HepG2 (cell line): ENCODE measurements around the gene DGKG. TPM values are rescaled to one million over a fixed set of nuclear protein-coding genes. Genes with fewer than 3 reads are reported as not detected.

Source experiments
- ARNT ChIP-seq: fragments of 450-650 bp; IDR thresholded peaks from 2 replicates; pipeline ENCODE4 v1.6.1; 2017
- ATF7-NPFF ChIP-seq: sonication (generic); formaldehyde crosslinking; IDR thresholded peaks from 2 replicates; pipeline ENCODE4 v1.8.1; 2023; ENCODE audit warnings: mild to moderate bottlenecking, low read depth, missing genetic modification reagents, moderate library complexity
- CBX5 ChIP-seq: sonication (generic); formaldehyde crosslinking; IDR thresholded peaks from 2 replicates; pipeline ENCODE4 v1.4.0; 2020; ENCODE audit warnings: missing genetic modification reagents, borderline replicate concordance
- CCAR2 ChIP-seq: fragments of 200-400 bp; formaldehyde crosslinking; optimal IDR thresholded peaks from 2 replicates; pipeline ENCODE3; 2018; ENCODE audit warnings: low read depth, mild to moderate bottlenecking, low read length, moderate library complexity
- GMEB1 ChIP-seq: sonication (generic); formaldehyde crosslinking; IDR thresholded peaks from 2 replicates; pipeline ENCODE4 v1.5.1; 2020; ENCODE audit warnings: missing genetic modification reagents, mild to moderate bottlenecking, borderline replicate concordance
- IRF2 ChIP-seq: IDR thresholded peaks from 2 replicates; pipeline ENCODE4 v1.6.1; 2018; ENCODE audit warnings: missing genetic modification reagents, missing compliant biosample characterization
- MED8 ChIP-seq: sonication (generic); formaldehyde crosslinking; IDR thresholded peaks from 2 replicates; pipeline ENCODE4 v1.8.1; 2023; ENCODE audit warnings: mild to moderate bottlenecking, missing genetic modification reagents; ENCODE audit not compliant: insufficient replicate concordance
- NCOA2 ChIP-seq: sonication (generic); formaldehyde crosslinking; IDR thresholded peaks from 2 replicates; pipeline ENCODE4 v1.8.0; 2022; ENCODE audit warnings: inconsistent platforms
- POGZ ChIP-seq: sonication (generic); formaldehyde crosslinking; IDR thresholded peaks from 2 replicates; pipeline ENCODE4 v1.4.0; 2020; ENCODE audit warnings: mild to moderate bottlenecking, missing genetic modification reagents
- SP4 ChIP-seq: sonication (generic); formaldehyde crosslinking; IDR thresholded peaks from 2 replicates; pipeline ENCODE4 v1.8.1; 2023; ENCODE audit warnings: mild to moderate bottlenecking, missing genetic modification reagents
- TFDP2 ChIP-seq: sonication (generic); formaldehyde crosslinking; IDR thresholded peaks from 2 replicates; pipeline ENCODE4 v1.4.0; 2020; ENCODE audit warnings: missing genetic modification reagents
- TOPORS ChIP-seq: sonication (generic); formaldehyde crosslinking; IDR thresholded peaks from 2 replicates; pipeline ENCODE4 v1.8.0; 2023; ENCODE audit warnings: mild to moderate bottlenecking, missing genetic modification reagents
- TSC22D2 ChIP-seq: sonication (generic); formaldehyde crosslinking; IDR thresholded peaks from 2 replicates; pipeline ENCODE4 v1.5.1; 2020; ENCODE audit warnings: missing genetic modification reagents, mild to moderate bottlenecking, borderline replicate concordance
- ZBTB49 ChIP-seq: sonication (generic); formaldehyde crosslinking; IDR thresholded peaks from 2 replicates; pipeline ENCODE4 v1.4.0; 2020; ENCODE audit warnings: missing genetic modification reagents, borderline replicate concordance
- ZNF512B ChIP-seq: sonication (generic); formaldehyde crosslinking; IDR thresholded peaks from 2 replicates; pipeline ENCODE4 v1.5.1; 2020; ENCODE audit warnings: missing genetic modification reagents, mild to moderate bottlenecking, borderline replicate concordance
- ZNF598 ChIP-seq: sonication (generic); formaldehyde crosslinking; IDR thresholded peaks from 2 replicates; pipeline ENCODE4 v1.5.1; 2020; ENCODE audit warnings: mild to moderate bottlenecking, missing genetic modification reagents, borderline replicate concordance
- ZNF703 ChIP-seq: sonication (generic); formaldehyde crosslinking; IDR thresholded peaks from 2 replicates; pipeline ENCODE4 v1.5.1; 2020; ENCODE audit warnings: missing genetic modification reagents, mild to moderate bottlenecking, moderate library complexity, borderline replicate concordance
- ZNF709 ChIP-seq: sonication (generic); formaldehyde crosslinking; IDR thresholded peaks from 2 replicates; pipeline ENCODE4 v1.5.0; 2020; ENCODE audit warnings: mild to moderate bottlenecking, missing genetic modification reagents
- ZNF746 ChIP-seq: sonication (generic); formaldehyde crosslinking; IDR thresholded peaks from 2 replicates; pipeline ENCODE4 v1.8.0; 2022; ENCODE audit warnings: mild to moderate bottlenecking, missing genetic modification reagents
- ZZZ3 ChIP-seq: sonication (generic); formaldehyde crosslinking; IDR thresholded peaks from 2 replicates; pipeline ENCODE4 v1.4.0; 2020; ENCODE audit warnings: missing genetic modification reagents, mild to moderate bottlenecking, borderline replicate concordance
- polyA plus RNA-seq, 8 experiments: library from polyadenylated mRNA; depleted of rRNA in 3 of 8; stranded (reverse) in 7 of 8; unstranded in 1 of 8; fragments of >200 nt; fragmentation: Illumina TruSeq in 4 of 8; extraction: Trizol in 4 of 8; gene quantifications; 2 replicates each; pipeline versions ENCODE4 v1.2.1 to v1.2.3, GENCODE V29; 2011 to 2016; ENCODE audit warnings: low read depth in 4 of 8, missing spikeins in 1 of 8, mixed read lengths in 1 of 8; ENCODE audit not compliant: insufficient read depth in 1 of 8
- total RNA-seq, 5 experiments: library from RNA; depleted of rRNA; stranded (reverse); fragments of >200 nt; fragmentation: Illumina TruSeq; extraction: Trizol; gene quantifications; 2 replicates each; pipeline ENCODE4 v1.2.3, GENCODE V29; 2016; ENCODE audit warnings: low read depth in 1 of 5

Gene DGKG
- total and polyA plus RNA-seq, 2 of the 13 experiments (the other 11 are each of a cell fraction or from before 2014, with no cell fraction given) = 3.8 to 6.2 TPM

GRCh38 chr3:186097663-186098451, 264.2 kb downstream of the DGKG start (continued):
- TF ChIP-seq ZBTB49 (CRISPR knock-in tag) = no peak
- TF ChIP-seq ZNF598 (CRISPR knock-in tag) = peak; percentile 81; the same call in 1 of the 2 replicates
- peak; percentile 76; the same call in 1 of the 2 replicates for TF ChIP-seq GMEB1 (CRISPR knock-in tag)
- TF ChIP-seq ZNF512B (CRISPR knock-in tag) = no peak
- no peak for TF ChIP-seq CCAR2
- no peak; the same call in 1 of the 2 replicates for TF ChIP-seq IRF2
- TF ChIP-seq MED8 (CRISPR knock-in tag) = no peak
- no peak for TF ChIP-seq TSC22D2
- no peak for TF ChIP-seq ARNT
- peak; percentile 66; the same call in 1 of the 2 replicates for TF ChIP-seq TOPORS (CRISPR knock-in tag)
- 0 out of 2 replicates have a peak, but pooled peaks have one; percentile 27 for TF ChIP-seq POGZ
- TF ChIP-seq ZNF703 (CRISPR knock-in tag) = no peak
- no peak for TF ChIP-seq SP4 (CRISPR knock-in tag)
- TF ChIP-seq ZZZ3 (CRISPR knock-in tag) = no peak
- peak; percentile 72; the same call in 1 of the 2 replicates for TF ChIP-seq NCOA2
- TF ChIP-seq ZNF746 (CRISPR knock-in tag) = peak; percentile 22; the same call in 1 of the 2 replicates
- TF ChIP-seq ZNF709 = no peak
- no peak for TF ChIP-seq CBX5 (CRISPR knock-in tag)
- no peak for TF ChIP-seq TFDP2 (CRISPR knock-in tag)
- peak; percentile 47 for TF ChIP-seq ATF7-NPFF (CRISPR knock-in tag)
